NCI-H1694 (cell line): ENCODE data around the gene WWC1.
A peak's percentile ranks its signal among the peaks of the same experiment; 100 is the strongest.

Experiments
- DNase-seq: peaks from one replicate; lab custom pipeline; 2025; lab: John Stamatoyannopoulos, UW

The WWC1 gene

DNA sequence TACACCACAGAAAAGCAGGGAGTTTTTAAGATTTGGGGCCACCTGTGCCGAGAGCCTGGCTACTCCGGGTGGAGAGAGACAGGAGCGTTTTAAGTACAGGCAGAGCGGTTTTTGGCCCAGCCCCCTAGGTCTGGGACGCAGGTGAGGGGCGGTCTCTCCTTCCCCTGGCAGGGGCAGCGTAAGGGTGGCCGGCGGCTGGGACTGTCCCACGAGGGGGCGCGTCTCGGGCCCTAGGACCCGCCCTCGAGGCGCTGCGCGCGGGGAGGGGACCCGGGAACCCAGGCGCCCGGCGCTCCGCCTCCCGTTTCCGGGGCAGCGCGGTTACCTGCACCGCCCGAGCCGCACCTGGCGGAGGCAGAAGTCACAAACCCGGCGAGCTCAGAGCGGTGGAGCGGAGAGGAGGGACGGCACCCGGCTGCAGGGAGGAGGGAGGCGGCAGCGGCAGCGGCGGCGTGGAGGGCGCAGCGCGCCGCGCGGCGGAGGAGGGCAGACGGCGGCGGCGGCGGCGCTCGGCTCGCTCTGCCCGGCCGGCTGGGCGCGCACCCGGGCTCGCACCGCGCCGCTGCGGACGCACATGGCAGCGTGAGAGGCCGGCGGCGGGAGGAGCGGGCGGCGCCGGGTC, at the start of gene WWC1:
Gene WWC1, plus strand, starts transcription at position 304 of the 622 bp plus-strand sequence. CDS start 508 bp downstream, outside the sequence.
- DNase-seq = no peak

DNA sequence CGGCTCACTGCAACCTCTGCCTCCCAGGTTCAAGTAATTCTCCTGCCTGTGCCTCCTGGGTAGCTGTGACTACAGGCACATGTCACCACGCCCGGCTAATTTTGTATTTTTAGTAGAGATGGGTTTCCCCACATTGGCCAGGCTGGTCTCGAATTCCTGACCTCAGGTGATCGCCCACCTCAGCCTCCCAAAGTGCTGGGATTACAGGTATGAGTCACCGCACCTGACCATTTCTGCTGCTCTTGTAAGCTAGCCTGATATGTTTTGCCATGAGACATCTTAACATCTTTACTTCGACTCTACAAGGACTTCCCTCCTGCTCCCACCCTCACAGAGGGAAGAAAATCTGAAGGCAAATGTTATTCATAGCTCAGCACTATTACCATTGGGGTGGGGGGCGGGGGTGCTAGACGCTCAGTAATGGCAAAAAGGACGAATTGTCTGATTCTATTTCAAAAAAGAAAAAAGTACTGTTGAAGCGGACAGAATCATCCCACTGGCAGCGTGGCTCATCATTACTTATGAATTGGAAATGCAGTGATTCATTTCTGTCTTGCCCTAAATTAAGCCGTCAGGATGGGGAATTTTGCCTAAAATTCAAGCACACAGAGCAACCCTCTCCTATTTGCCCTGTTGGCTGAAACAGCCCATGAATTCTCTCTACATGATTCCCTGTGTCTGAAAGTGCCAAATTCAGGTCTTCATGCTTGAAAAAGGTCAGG, 46.4 kb upstream of the WWC1 start:
- no peak for DNase-seq

DNA sequence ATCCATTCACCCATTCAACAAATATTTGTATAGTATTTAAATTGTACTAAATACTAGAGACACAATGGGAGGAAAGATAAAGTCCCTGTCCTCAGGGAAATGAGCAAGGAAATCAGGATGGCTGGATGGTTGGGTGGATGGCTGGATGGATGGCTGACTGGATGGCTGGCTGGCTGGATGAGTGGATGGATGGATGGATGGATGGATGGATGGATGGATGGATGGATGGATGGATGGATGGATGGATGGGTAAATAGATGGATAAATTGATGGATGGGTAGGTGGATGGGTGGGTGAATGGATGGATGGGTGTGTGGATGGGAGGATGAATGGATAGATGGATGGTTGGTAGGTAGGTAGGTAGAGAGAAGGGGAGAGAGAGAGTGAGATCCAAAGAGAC, 41.5 kb upstream of the WWC1 start:
- no peak for DNase-seq

DNA sequence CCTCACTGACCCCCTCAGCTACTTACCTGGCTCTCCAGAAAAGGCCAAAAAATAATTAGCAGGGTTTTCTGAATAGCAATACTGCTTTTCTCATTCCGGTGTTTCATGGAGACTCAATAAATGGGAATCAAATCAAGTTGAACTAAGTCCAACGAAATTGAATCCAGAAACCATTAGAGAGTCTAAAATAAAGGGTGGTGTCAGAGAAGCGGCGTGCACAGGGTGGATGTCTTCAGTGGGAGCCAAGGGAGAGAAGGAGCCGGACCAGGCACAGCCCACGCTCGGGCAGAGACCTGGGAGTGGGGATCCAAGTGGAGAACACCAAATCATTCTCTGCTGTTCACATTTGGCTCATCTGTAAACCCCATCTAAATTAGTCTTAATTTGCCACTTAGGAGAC, 40.2 kb upstream of the WWC1 start:
- DNase-seq = no peak

DNA sequence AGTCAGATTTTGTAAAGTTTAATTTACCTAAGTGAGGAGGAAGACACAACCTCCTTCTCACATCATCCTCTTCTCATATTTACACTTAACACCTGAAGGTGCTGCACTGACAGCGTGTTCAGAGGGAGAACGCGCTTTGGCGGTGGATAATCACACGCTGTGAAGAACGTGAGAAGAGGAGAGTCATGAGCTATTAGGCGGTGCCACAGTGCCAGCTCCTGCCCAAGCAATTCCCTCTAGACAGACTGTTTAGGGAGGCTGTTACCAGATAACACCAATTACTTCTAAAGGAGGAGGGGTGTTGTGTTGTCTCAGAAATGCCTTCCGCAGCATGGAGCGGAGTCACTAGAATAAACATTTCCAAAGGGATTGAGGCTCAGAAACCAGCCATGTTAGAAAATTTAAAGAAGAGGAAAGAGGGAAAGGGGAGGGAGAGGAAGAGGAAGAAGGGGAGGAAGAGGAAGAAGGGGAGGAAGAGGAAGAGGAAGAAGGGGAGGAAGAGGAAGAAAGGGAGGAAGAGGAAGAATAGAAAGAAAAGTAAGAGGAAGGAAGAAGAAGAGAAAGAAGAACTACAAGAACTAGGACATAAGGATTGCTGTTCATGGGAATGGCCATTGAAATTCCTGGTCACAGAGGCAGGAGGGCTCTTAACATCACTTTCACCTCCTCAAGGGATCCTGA, 37.3 kb upstream of the WWC1 start:
- DNase-seq = no peak

DNA sequence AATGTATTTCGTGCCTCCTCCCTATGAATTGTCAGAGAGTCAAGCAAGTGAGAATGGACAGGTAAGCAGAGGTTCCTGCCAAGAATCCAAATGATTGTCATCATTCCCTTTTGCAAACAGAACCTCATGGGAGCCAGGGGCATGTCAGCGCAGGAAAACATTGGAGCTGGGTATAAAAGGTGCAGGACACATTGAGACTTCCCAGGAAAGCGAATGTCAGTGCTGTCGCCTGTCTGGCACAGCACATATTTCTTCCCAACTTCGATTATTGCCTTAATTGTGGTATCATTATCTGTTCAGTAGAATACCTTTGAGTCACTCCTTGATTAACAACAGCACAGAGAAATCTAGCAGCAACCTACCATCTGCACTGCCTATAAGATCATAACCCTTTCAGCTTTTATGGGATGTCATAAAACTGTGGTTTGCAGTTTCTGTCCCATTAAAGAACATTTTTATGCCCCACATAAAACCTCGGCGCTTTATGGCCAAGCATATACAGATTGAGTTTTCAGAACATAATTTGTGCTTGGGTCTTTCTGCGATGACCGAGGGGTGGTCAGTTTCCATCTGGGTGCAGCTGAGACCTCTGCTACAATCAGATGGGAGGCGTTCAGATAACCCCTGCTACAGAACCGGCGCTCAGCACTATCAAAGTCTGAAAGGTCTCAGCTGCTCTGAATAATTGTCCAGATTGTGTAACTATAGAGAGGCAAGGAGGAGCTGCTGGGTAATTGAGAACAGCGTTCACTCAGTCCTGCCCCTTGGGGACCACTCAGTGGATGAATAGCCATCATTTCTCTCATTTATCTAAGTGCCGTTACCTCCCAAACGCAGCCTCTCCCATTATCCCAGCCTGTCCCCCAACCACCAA, 30.9 kb upstream of the WWC1 start:
- DNase-seq = no peak

DNA sequence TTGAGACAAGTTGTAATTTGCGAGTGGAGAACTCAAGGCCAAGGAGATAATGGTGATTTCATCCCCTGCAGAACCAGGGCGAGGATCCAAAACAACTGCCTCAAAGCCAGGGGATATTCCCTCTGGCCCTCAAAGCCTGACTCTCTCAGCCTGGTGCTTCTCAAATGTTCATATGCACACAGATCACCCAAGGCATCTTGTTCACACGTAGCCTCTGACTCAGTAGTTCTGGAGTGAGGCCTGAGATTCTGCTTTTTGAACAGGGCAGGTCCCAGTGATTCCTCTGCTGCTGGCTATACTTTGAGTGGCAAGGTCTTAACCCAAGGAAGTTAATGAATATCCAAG, 30.2 kb upstream of the WWC1 start:
- DNase-seq = no peak

DNA sequence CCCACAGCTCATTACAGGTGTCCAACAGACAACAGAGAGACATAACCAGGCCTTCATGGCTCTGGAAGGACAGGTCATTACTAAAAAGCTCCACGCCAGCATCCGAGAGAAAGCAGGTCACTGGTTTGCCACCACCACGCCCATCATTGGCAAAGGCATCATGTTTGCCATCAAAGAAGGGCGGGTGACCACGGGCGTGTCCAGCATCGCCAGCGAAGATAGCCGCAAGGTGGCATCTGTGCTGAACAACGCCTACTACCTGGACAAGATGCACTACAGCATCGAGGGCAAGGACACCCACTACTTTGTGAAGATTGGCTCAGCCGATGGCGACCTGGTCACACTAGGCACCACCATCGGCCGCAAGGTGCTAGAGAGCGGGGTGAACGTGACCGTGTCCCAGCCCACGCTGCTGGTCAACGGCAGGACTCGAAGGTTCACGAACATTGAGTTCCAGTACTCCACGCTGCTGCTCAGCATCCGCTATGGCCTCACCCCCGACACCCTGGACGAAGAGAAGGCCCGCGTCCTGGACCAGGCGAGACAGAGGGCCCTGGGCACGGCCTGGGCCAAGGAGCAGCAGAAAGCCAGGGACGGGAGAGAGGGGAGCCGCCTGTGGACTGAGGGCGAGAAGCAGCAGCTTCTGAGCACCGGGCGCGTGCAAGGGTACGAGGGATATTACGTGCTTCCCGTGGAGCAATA, 29.3 kb upstream of the WWC1 start:
- no peak for DNase-seq

DNA sequence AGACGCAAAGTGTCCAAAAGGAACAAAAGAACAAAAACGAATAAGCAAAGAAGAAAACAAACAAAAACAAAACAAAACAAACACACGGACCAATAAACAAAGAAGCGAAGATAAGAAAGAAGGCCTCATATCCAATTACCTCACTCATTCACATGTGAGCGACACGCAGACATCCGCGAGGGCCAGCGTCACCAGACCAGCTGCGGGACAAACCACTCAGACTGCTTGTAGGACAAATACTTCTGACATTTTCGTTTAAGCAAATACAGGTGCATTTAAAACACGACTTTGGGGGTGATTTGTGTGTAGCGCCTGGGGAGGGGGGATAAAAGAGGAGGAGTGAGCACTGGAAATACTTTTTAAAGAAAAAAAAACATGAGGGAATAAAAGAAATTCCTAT, 28.3 kb upstream of the WWC1 start:
- DNase-seq = no peak

DNA sequence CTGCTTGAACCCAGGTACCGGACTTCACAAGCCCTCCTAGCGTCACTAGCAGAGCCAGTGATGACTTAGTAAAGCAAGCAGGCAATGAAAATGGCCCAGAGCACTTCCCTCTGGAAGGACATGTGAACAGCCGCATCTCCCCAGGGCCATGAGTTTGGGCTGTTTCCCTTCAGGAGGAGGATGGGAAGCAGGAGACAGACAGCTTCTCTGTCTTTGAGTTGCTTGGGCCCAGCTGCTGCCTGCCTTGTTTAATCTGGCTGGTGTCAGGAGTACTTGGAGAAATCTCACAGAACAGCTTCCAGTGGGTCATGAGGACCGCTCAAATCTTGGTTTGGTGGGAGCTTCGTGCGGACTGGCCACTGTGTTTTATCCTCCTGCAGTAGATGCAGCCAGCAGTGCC, 25.4 kb upstream of the WWC1 start:
- no peak for DNase-seq

DNA sequence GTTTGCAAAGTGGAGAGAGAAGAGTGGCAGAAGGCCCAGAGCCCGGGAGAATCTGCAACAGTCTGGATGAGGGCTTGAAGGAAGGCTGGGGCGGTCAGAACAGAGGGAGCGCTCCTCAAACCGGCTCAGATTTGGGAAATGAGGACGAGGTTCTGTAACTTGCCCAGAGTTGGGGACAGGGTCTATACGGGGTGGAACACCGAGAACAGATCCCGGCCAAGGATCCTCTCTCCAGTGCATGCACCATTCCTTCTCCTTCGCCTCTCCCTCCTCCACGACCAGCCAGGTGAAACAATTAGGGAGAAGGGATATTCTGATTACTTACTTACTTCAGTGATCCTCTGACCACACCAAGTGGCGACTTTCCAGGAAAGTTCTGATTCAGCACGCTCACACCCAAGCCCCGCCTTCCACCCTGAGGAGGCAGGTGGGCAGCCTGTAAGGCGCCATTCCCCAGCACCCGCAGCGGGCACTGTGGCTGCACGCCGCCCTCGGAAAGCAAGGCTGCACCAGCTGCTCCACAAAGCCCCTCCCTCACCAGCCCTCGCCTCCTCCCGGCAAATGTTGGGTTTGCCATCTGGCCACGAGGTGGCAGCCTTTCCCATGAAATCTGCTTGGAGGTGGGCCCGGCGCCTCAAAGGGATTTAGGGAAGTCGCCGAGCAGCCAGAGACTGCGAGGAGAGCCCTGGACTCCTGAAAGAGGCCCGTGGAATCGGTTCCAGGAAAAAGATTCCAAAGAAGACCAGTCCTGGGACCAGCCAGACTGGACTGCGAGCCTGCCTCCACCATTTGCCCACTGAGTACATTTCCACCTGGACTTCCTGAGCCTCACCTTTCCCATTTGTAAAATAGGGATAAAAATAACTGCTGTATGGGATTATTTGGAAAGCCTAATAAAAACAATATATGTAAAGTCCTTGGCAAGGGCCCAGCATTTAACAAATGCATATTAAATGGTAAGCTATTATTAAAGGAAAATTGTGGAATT, 22.2 kb upstream of the WWC1 start:
- DNase-seq = peak; percentile 82

DNA sequence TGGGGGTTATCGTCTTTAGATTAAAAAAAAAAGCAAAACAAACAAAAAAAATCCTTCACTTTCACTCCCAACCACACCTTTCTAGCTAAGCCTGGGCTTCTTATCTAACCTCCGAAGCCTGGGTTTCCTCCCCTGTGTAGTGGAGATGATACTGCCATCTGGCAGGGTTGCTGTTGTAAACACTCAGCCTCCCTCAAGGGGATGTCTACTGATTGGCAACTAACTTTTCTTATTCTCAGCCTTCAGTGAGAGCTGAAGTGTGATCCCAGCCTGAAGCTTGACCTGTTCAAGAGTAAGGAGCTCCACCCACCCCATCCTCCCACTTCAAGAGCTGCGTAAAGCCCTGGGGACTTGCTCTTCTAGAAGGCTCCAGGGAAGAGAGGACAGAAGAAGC, 21.5 kb upstream of the WWC1 start:
- DNase-seq = no peak

DNA sequence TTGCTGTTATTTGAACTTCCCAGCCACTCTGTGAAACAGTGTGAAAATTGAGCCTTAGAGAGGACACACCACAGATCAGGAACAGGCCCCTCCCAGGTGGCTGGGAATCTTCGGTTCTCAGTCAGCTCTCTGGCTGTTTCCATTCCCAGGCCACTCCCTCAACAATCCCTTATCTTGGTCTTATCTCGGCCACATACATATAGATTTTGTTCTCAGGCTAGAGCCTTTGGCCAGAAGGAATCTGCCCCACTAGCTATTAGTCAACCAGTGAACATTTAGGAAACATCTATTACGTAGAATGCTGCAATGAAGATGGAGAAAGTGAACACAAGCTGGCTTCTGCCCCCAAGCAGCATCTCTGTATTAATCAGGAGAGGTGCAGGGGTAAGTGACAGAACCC, 21.0 kb upstream of the WWC1 start:
- DNase-seq = no peak

DNA sequence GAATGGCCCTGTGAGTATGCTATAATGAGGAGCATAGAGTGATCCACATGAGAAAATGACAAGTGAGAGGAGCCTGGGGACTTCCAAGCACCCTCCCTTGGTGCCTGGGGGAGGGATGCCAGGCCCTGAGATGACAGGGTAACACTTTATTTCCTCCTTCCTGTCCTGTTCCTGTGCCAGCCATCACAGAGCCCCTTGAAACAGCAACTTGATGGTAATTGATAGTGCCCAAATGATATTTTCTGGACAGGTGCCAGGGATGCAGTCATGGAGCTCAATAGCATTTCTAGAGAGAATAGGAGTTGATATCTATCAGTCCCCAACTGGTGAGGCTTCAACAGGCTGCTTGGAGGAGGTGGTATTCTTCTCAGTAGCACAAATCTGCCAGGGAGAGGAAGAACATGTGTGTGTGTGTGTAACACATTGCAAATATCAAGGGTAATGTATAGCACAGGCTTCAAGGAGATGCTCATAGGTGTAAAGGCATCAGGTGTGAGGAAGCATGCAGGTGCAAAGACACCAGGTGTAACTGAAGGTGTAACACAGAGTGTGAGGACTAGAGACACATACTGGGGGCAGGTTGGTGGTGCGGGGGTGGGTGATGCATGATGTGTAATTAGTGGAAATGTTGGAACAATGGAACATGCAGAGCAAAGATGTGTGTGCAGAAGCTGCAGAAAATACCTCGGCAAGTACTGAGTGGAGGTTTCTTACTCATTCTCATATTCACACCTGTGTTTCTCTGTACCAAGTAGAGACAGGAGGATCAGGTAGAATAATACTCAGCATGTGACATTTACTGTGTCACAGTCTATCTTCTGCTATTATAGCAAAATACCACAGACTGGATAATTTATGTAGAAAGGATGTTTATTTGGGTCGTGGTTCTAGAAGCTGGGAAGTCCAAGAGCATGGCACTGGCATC, 18.1 kb upstream of the WWC1 start:
- DNase-seq = no peak

DNA sequence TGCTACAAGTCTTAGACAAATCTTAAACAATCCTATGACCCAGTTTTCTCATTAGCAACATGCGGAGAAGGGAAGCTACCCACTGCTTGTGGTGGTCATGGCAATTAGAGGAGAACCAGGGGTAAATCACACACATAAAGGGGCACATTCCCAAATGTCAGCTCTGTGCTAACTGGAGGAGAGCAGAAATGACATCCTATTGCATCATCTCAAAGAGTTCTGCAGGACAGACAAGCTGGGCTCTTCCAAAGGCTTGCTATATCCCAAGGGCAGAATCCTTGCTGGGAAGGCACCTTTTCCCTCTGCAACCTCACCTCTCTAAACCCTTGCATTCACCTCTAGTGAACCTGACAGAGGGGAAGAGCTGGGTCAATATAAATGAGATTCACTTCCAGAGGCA, 17.0 kb upstream of the WWC1 start:
- DNase-seq = no peak

DNA sequence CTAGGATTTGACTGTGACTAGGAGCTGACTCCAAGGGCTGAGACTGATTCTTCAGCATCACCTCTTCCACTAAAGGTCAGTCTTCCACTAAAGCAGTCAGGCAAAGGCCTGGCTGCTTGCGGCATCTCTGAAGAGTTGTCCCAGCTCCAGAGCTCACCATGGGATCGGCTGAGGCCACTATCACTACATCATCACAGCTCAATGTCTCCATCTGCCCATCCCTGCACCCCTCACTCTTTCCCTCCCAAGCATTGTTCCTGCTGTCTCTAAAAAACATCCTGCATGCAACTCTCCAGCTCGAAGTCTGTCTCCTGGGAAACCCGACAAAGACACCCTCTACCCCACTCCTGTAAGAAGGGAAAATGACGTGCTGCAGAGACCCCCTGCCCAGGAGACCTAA, 15.5 kb upstream of the WWC1 start:
- no peak for DNase-seq

DNA sequence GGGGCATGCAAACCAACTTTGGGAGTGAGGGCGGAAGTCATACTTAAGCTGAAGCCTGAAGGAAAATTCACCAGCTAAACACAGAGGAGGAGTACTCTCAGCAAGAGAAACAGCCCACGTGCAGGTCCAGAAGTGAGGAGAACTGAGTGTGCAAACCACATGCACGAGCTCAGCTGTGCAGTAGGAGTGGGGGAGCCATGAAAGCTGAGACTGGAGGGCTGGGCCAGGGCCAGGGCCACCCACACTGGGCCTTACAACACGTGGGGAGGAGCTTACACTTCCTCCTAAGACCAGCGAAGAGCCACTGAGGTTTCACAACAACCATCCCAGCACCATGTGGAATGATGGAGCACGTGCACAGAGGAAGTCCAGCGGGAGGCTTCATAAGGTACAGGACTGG, 9.3 kb upstream of the WWC1 start:
- DNase-seq = no peak

DNA sequence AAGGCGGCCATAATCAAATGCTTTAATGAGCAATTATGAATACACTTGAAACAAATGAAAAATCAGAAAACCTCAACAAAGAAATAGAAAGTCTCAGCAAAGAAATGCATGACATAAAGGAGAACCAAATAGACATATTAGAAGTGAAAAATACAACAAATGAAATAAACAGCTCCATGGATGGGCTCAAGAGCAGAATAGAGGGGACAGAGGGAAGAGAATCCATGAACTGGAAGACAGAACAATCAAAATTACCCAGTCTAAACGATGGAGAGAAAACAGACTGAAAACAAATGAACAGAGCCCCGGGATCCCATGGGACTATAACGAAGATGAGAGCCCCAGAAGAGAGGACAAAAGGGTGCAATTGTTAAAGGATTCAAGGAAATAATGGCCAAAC, 6.6 kb upstream of the WWC1 start:
- DNase-seq = no peak

DNA sequence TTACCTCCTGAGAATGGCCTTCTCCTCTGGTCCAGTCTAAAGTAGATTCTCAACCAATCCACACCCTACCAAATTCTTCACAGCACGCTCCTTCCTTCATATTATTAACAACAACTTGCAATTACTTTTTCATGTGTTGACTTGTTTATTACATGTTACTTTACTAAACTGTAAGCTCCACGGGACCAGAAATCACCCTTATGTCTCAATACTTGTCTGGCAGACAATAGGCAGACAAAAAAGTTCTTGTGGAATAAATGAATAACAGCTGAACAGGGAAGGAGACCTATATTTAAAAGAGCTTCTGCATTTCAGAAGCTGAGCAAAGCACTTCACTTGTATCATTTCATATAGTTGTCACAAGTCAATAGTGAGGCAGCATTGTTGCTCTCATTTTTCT, 5.7 kb upstream of the WWC1 start:
- DNase-seq = no peak

DNA sequence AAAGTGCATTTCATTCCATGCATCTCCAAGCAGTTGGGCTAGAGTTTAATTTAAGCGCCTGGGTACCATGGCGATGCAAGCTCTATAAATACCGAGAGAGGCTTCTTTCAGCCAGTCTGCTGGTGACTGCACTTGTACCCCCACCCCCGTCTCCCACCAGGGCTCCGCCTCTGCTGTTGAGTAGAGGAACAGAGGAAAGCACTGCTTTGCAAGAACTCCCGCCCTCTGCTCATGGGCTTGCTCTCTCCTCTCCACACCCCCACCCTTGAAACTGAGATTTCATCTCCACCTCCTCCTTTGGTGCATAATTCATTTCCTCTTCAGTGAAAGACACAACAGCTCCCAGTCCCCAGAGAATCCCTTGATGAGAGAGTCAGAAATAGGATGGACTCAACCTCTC, 5.1 kb upstream of the WWC1 start:
- DNase-seq = no peak
